Psoas muscle (tissue), 8 donors: Measurements from ENCODE around the gene TRIP6. TPM values are rescaled to one million over a fixed set of nuclear protein-coding genes. Genes with fewer than 3 reads are reported as not detected.

ENCODE experiments used
- ATAC-seq, 4 donors: fragments of 200-7000 bp; cut with Tn5 transposase; one replicate each; pipeline ENCODE4 v1.9.1; 2020; ENCODE audit warnings: moderate library complexity in 3 of 4, mild to moderate bottlenecking in 2 of 4
- DNase-seq, 2 donors: peaks; one replicate each; pipeline ENCODE4 v3.0.0-alpha.2; 2020
- H3K27ac ChIP-seq: fragments of 200-600 bp; one replicate; pipeline ENCODE4 v1.8.0; 2022
- H3K27me3 ChIP-seq, 3 donors: fragments of 200-600 bp in 1 of 3; one replicate each; pipeline versions ENCODE4 v1.6.1 to v1.8.0; 2013 to 2022; ENCODE audit warnings: low read length in 2 of 3, mild to moderate bottlenecking in 2 of 3, moderate library complexity in 1 of 3; ENCODE audit not compliant: insufficient read depth in 3 of 3
- H3K36me3 ChIP-seq, 2 donors: fragments of 200-600 bp in 1 of 2; one replicate each; pipeline versions ENCODE4 v1.6.1 to v1.8.0; 2013 to 2022; ENCODE audit warnings: low read depth in 1 of 2, mild to moderate bottlenecking in 1 of 2, moderate library complexity in 1 of 2; ENCODE audit not compliant: insufficient read depth in 1 of 2
- H3K4me1 ChIP-seq: fragments of 200-600 bp; one replicate; pipeline ENCODE4 v1.8.0; 2022
- H3K4me3 ChIP-seq: fragments of 200-600 bp; one replicate; pipeline ENCODE4 v1.8.0; 2022; ENCODE audit warnings: mild to moderate bottlenecking
- H3K9me3 ChIP-seq: fragments of 200-600 bp; one replicate; pipeline ENCODE4 v1.8.0; 2022
- WGBS, 3 donors: extraction: QIAGEN DNeasy Blood & Tissue Kit; methylation state at CpG; one replicate each; pipeline versions ENCODE4 v1.1.6 to v1.1.7; 2013; 5-methylcytosine and 5-hydroxymethylcytosine counted together
- intact Hi-C, 2 donors: fragments of 100-400 bp; cut with DNase I; formaldehyde crosslinking; loops; one replicate each; pipeline versions ENCODE4 v1.11.0 to v1.14.2; 2022
- polyA plus RNA-seq, 3 donors: library from polyadenylated mRNA; stranded (reverse); fragments of 200-250 nt; gene quantifications; one replicate each; pipeline ENCODE4 v1.2.3, GENCODE V29; 2013
- total RNA-seq, 4 donors: library from RNA; stranded (reverse); fragmentation: NEBNext Ultra II Directional in 2 of 4; extraction: Animal tissue kit (Norgen Biotek cat#: 25700) in 2 of 4; gene quantifications; one replicate each; pipeline versions ENCODE4 v1.2.1 to v1.2.4, GENCODE V29; 2021 to 2023
- TF ChIP-seq, protein P1 (sequence below): fragments of 200-600 bp; IDR thresholded peaks from one replicate; pipeline ENCODE4 v1.8.0; 2022; ENCODE audit warnings: antibody characterized with exemption
- donor health status: healthy with polysubstance abuse.
- donor health status: DM: no; HTN: no; CAD: no; lungs with moderate emphysema.
- donor health status: Bipolar disorder and iron deficiency.
- donor health status: healthy.
- donor health status: DM: yes; HTN: yes; CAD: no.
- donor health status: DM: no; HTN: no; CAD: no.
- donor health status: DM: no; HTN: no; CAD: no.
- donor health status: DM: yes; HTN: yes; CAD: no.

Gene TRIP6
- total and polyA plus RNA-seq, 7 donors: 4.3 to 8.8 (median 6.2) TPM

DNA sequence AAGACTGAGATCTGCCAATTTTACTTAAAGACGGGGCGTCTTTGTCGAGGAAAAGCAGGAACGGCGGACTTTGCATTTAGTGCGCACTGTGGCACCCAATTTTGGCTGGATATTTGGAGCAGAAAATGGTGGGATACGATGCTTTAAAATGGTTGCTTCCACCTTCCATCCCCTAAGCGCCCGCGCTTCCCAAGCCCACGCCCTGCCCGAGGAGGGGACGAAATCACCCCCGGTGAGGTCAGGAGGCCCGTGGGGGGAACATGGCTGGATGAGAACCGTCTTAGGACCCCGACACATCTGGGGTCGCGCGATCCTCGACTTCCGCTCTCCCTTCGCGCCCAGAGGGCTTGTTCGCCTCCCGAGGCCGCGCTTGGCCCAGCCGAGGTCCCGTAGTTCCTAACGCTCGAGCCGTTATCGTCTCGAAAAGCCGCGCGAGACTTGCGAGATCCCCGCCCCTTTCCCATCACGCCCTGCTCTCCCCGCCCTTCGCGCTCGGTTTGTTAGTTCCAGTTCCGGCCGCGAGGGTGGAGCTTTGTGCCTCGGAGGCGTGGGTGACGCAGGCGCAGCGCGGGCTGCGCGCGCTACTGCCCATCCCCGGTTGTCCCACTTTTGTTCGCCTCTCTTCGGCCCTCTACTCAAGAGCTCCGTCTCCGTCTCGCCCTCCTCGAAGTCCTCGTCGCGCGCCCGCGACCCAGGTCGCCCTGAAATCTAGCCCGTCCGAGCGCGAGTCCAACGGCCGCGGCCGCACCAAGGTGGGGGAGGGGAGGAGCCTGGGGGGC, 7.6 kb downstream of the TRIP6 start, which contains the start of gene SRRT:
Gene SRRT (plus strand): TSS at position 527 of the 779 bp plus-strand sequence. CDS start 488 bp downstream, outside the sequence.
- H3K27ac ChIP-seq: peak within 1 kb of the TSS; percentile 98
- H3K4me1 ChIP-seq: peaks cover 42% of the 10 kb centered on the region
- no peaks in the 10 kb centered on the region for H3K27me3 ChIP-seq
- 1% methylated on average over 73 to 79 of the region's 79 CpGs for WGBS, 3 donors
- H3K9me3 ChIP-seq: no peaks in the 10 kb centered on the region
- intact Hi-C loops: no loop called here
- TF ChIP-seq, protein P1, sequence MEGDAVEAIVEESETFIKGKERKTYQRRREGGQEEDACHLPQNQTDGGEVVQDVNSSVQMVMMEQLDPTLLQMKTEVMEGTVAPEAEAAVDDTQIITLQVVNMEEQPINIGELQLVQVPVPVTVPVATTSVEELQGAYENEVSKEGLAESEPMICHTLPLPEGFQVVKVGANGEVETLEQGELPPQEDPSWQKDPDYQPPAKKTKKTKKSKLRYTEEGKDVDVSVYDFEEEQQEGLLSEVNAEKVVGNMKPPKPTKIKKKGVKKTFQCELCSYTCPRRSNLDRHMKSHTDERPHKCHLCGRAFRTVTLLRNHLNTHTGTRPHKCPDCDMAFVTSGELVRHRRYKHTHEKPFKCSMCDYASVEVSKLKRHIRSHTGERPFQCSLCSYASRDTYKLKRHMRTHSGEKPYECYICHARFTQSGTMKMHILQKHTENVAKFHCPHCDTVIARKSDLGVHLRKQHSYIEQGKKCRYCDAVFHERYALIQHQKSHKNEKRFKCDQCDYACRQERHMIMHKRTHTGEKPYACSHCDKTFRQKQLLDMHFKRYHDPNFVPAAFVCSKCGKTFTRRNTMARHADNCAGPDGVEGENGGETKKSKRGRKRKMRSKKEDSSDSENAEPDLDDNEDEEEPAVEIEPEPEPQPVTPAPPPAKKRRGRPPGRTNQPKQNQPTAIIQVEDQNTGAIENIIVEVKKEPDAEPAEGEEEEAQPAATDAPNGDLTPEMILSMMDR: peak; percentile 45
- peaks cover 0 to 54% of the 10 kb centered on the region in 2 donors for H3K36me3 ChIP-seq
- DNase-seq (peak; percentile 99), ATAC-seq (peak; percentile 96 to 97 (median 96))
- H3K4me3 ChIP-seq: peak within 1 kb of the TSS; percentile 98

DNA sequence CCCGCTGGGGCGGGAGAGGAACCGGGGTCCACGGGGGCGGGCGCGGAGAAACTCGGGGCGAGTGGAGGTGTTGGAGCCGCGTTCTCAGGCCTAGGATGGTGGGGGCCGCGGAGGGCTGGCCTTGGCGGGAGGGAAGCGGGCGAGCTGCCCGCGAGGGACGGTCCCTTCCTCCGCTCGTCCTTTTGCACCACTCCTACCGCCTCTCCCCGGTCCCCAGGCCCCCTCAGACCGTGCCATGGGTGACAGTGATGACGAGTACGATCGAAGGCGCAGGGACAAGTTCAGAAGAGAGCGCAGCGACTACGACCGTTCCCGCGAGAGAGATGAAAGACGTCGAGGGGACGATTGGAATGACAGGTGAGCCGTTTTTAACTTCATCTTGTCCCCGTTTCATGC, 8.2 kb downstream of the TRIP6 start:
- TF ChIP-seq, protein P1: no peak
- ATAC-seq (peak; percentile 32 to 55 (median 40)), DNase-seq (no peak)
- Histone ChIP-seq H3K9me3 (no peaks in the 10 kb centered on the region), H3K36me3 (peaks cover 0 to 52% of the 10 kb centered on the region in 2 donors), H3K27me3 (no peaks in the 10 kb centered on the region), H3K4me1 (peaks cover 42% of the 10 kb centered on the region), H3K4me3 (peak overlapping the region; percentile 98), H3K27ac (peak overlapping the region; percentile 98)
- 1% methylated on average over 33 to 39 of the region's 39 CpGs for WGBS, 3 donors
- intact Hi-C loops: no loop called here

DNA sequence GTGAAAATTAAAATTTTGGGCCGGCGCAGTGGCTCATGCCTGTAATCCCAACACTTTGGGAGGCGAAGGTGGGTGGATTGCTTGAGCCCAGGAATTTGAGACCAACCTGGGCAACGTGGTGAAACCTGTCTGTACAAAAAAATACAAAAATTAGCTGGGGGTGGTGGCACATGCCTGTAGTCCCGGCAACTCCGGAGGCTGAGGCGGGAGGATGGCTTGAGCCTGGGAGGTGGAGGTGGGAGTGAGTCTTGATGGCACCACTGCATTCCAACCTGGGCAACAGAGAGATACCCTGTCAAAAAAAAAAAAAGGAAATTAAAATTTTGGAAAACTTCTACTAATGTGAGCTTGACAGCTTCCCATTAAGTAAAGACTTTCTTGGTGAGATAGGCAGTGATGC, 10.8 kb downstream of the TRIP6 start:
- DNase-seq: peak in 1 of 2 donors; percentile 33
- peak overlapping the region; percentile 98 for H3K27ac ChIP-seq

DNA sequence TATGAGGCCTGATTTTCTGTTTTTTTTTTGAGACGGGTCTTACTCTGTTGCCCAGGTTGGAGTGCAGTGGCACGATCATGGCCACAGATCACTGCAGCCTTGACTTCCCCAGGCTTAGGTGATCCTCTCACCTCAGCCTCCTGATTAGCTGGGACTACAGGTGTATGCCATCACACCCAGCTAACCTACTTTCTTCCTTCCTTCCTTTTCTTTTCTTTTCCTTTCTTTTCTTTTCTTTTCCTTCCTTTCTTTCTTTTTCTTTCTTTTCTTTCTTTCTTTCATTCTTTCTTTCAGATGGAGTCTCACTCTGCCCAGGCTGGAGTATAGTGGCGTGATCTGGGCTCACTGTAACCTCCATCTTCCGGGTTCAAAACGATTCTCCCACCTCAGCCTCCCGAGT, 11.5 kb downstream of the TRIP6 start:
- no peak for ATAC-seq
- TF ChIP-seq, protein P1: no peak
- DNase-seq: no peak
- Histone ChIP-seq H3K27ac (peak overlapping the region; percentile 98), H3K27me3 (no peaks in the 10 kb centered on the region), H3K4me3 (no peak overlapping the region), H3K36me3 (peaks cover 7 to 71% of the 10 kb centered on the region in 2 donors), H3K9me3 (no peaks in the 10 kb centered on the region), H3K4me1 (peaks cover 42% of the 10 kb centered on the region)
- 80 to 88% (median 83%) methylated on average over 6 of the region's 6 CpGs for WGBS, 3 donors
- intact Hi-C loops: no loop called here

More for the DNA sequence above, 10.8 kb downstream of the TRIP6 start:
- intact Hi-C loops: no loop called here
- H3K4me3 ChIP-seq: peak overlapping the region; percentile 7
- ATAC-seq: no peak
- H3K4me1 ChIP-seq: peaks cover 42% of the 10 kb centered on the region
- TF ChIP-seq, protein P1: no peak
- 56 to 74% (median 69%) methylated on average over 7 of the region's 7 CpGs for WGBS, 3 donors
- peaks cover 7 to 65% of the 10 kb centered on the region in 2 donors for H3K36me3 ChIP-seq
- H3K9me3 ChIP-seq: no peaks in the 10 kb centered on the region
- no peaks in the 10 kb centered on the region for H3K27me3 ChIP-seq
